PC-3 (cell line): ENCODE results near the gene FGF12.

Source experiments
- CTCF ChIP-seq: fragments of 300-600 bp; sonication (generic); conservative IDR thresholded peaks from 2 replicates; pipeline ENCODE4 v1.5.1; 2017; ENCODE audit warnings: antibody characterized with exemption, low read depth, mild to moderate bottlenecking, low read length
- EZH2 ChIP-seq: fragments of 300-600 bp; sonication (generic); IDR thresholded peaks from one replicate; pipeline ENCODE4 v1.6.1; 2017; ENCODE audit warnings: antibody characterized with exemption, mild to moderate bottlenecking, low read length; ENCODE audit not compliant: unreplicated experiment

GRCh38 chr3:192332386-192333291 is 394.7 kb downstream of the FGF12 start:
- no peak for TF ChIP-seq CTCF
- no peak for TF ChIP-seq EZH2
